ENCODE data around the gene HOXD12.

GRCh38 chr2:176079285-176079830 lies 20.2 kb upstream of the HOXD12 start:
- TF ChIP-seq SUZ12 (IDR thresholded peaks at IDR 0.05; ENCODE audit: extremely low read depth, insufficient read depth, insufficient read length): no peak
- TF ChIP-seq ZNF274 (IDR thresholded peaks at IDR 0.05; ENCODE audit: low read depth, low read length): no peak
- TF ChIP-seq YY1 (IDR thresholded peaks at IDR 0.05; ENCODE audit: insufficient read depth, insufficient read length): no peak

Measured in NT2/D1 (cell line).